Nephron progenitor cell (in vitro differentiated cells): ENCODE data around the gene TGM3.

Experiments
- DNase-seq: peaks from one replicate; pipeline ENCODE4 v3.0.0; 2021
- H3K27ac Mint-ChIP-seq: 2 replicates; pipeline ENCODE4 v1.8.0; 2021; ENCODE audit warnings: mild to moderate bottlenecking, moderate library complexity, mixed read lengths
- H3K27me3 Mint-ChIP-seq: 2 replicates; pipeline ENCODE4 v1.8.0; 2021; ENCODE audit warnings: mild to moderate bottlenecking, low read depth, mixed read lengths; ENCODE audit not compliant: poor library complexity
- H3K36me3 Mint-ChIP-seq: 2 replicates; pipeline ENCODE4 v1.8.0; 2021; ENCODE audit warnings: low read depth, mixed read lengths
- H3K4me1 Mint-ChIP-seq: 2 replicates; pipeline ENCODE4 v1.8.0; 2021; ENCODE audit warnings: mixed read lengths
- H3K4me3 Mint-ChIP-seq: 2 replicates; pipeline ENCODE4 v1.8.0; 2021; ENCODE audit warnings: mild to moderate bottlenecking, moderate library complexity, mixed read lengths
- H3K9me3 Mint-ChIP-seq: 2 replicates; pipeline ENCODE4 v1.8.0; 2021; ENCODE audit warnings: mild to moderate bottlenecking, moderate library complexity, mixed read lengths
- CTCF ChIP-seq: fragments of 200-600 bp; sonication (generic); IDR thresholded peaks from 2 replicates; pipeline ENCODE4 v1.5.0; 2021; ENCODE audit warnings: antibody characterized with exemption

TGM3 gene

GRCh38 chr20:2300420-2300819 lies 4.6 kb downstream of the TGM3 start:
- no peak overlapping the region for H3K27ac Mint-ChIP-seq
- H3K27me3 Mint-ChIP-seq = peaks cover 18% of the 10 kb centered on the region
- no peak for TF ChIP-seq CTCF
- peaks cover 60% of the 10 kb centered on the region for H3K4me1 Mint-ChIP-seq
- DNase-seq = no peak
- no peaks in the 10 kb centered on the region for H3K36me3 Mint-ChIP-seq
- H3K4me3 Mint-ChIP-seq = no peak overlapping the region
- no peaks in the 10 kb centered on the region for H3K9me3 Mint-ChIP-seq

- H3K9me3 Mint-ChIP-seq = no peaks in the 10 kb centered on the region
- TF ChIP-seq CTCF = no peak
- no peak for DNase-seq
- no peak overlapping the region for H3K27ac Mint-ChIP-seq
- H3K4me1 Mint-ChIP-seq = peaks cover 53% of the 10 kb centered on the region
- H3K36me3 Mint-ChIP-seq = no peaks in the 10 kb centered on the region
- H3K4me3 Mint-ChIP-seq = no peak overlapping the region
- H3K27me3 Mint-ChIP-seq = peaks cover 19% of the 10 kb centered on the region
Observed at GRCh38 chr20:2301164-2301622, 5.4 kb downstream of the TGM3 start.

- H3K4me3 Mint-ChIP-seq = no peak overlapping the region
- peak overlapping the region; percentile 7 for H3K27ac Mint-ChIP-seq
- no peaks in the 10 kb centered on the region for H3K36me3 Mint-ChIP-seq
- DNase-seq = no peak
- H3K4me1 Mint-ChIP-seq = peaks cover 40% of the 10 kb centered on the region
- TF ChIP-seq CTCF = no peak
- no peaks in the 10 kb centered on the region for H3K9me3 Mint-ChIP-seq
- H3K27me3 Mint-ChIP-seq = peaks cover 19% of the 10 kb centered on the region
Observed at GRCh38 chr20:2302384-2303060, 6.7 kb downstream of the TGM3 start.

- H3K4me3 Mint-ChIP-seq = no peak overlapping the region
- peaks cover 36% of the 10 kb centered on the region for H3K4me1 Mint-ChIP-seq
- DNase-seq = no peak
- no peaks in the 10 kb centered on the region for H3K9me3 Mint-ChIP-seq
- H3K36me3 Mint-ChIP-seq = no peaks in the 10 kb centered on the region
- H3K27ac Mint-ChIP-seq = peak overlapping the region; percentile 68
- no peak for TF ChIP-seq CTCF
- peaks cover 19% of the 10 kb centered on the region for H3K27me3 Mint-ChIP-seq
Observed at GRCh38 chr20:2303673-2304072, 7.9 kb downstream of the TGM3 start.

- peaks cover 32% of the 10 kb centered on the region for H3K4me1 Mint-ChIP-seq
- no peak for DNase-seq
- H3K27ac Mint-ChIP-seq = no peak overlapping the region
- no peak overlapping the region for H3K4me3 Mint-ChIP-seq
- no peaks in the 10 kb centered on the region for H3K9me3 Mint-ChIP-seq
- peaks cover 17% of the 10 kb centered on the region for H3K27me3 Mint-ChIP-seq
- H3K36me3 Mint-ChIP-seq = no peaks in the 10 kb centered on the region
- TF ChIP-seq CTCF = no peak
Observed at GRCh38 chr20:2304180-2304579, 8.4 kb downstream of the TGM3 start.

- no peak for DNase-seq
- peaks cover 29% of the 10 kb centered on the region for H3K4me1 Mint-ChIP-seq
- no peak overlapping the region for H3K4me3 Mint-ChIP-seq
- peaks cover 13% of the 10 kb centered on the region for H3K27me3 Mint-ChIP-seq
- H3K27ac Mint-ChIP-seq = no peak overlapping the region
- H3K36me3 Mint-ChIP-seq = no peaks in the 10 kb centered on the region
- H3K9me3 Mint-ChIP-seq = no peaks in the 10 kb centered on the region
- TF ChIP-seq CTCF = no peak
Observed at GRCh38 chr20:2305029-2305428, 9.2 kb downstream of the TGM3 start.
